Keratinocyte (primary cell): Measurements from ENCODE around the gene TMEM132A. TPM values are rescaled to one million over a fixed set of nuclear protein-coding genes. Genes with fewer than 3 reads are reported as not detected.

ENCODE experiments used
- DNase-seq: peaks from one replicate; pipeline ENCODE4 v3.0.0-alpha.2; 2011; ENCODE audit warnings: low read depth, missing footprints, low spot score
- FAIRE-seq: peaks from 2 replicates; lab custom pipeline; 2011; peaks lifted over from hg19 to GRCh38; lab: Jason Lieb, UNC
- H2AFZ ChIP-seq: 2 replicates; pipeline ENCODE4 v1.6.0; 2012; ENCODE audit warnings: low read length, control low read depth, inconsistent platforms; ENCODE audit not compliant: control insufficient read depth
- H3K27ac ChIP-seq: 2 replicates; pipeline ENCODE4 v1.5.1; 2011; ENCODE audit warnings: low read length; ENCODE audit not compliant: control insufficient read depth, insufficient read depth
- H3K27me3 ChIP-seq: 3 replicates; pipeline ENCODE4 v1.6.0; 2011; ENCODE audit warnings: low read length; ENCODE audit not compliant: control insufficient read depth, insufficient read depth; ENCODE audit errors: extremely low read depth
- H3K36me3 ChIP-seq, 2 experiments: 2 replicates in 1 of 2; 3 replicates in 1 of 2; pipeline ENCODE4 v1.5.1; 2011; ENCODE audit warnings: low read length in 2 of 2, mild to moderate bottlenecking in 1 of 2; ENCODE audit not compliant: control insufficient read depth in 2 of 2, insufficient read depth in 2 of 2; ENCODE audit errors: extremely low read depth in 1 of 2
- H3K4me1 ChIP-seq: 3 replicates; pipeline ENCODE4 v1.5.1; 2011; ENCODE audit warnings: low read length; ENCODE audit not compliant: control insufficient read depth, insufficient read depth; ENCODE audit errors: extremely low read depth
- H3K4me2 ChIP-seq: 3 replicates; pipeline ENCODE4 v1.6.0; 2011; ENCODE audit warnings: low read depth, low read length; ENCODE audit not compliant: control insufficient read depth, insufficient read depth; ENCODE audit errors: extremely low read depth
- H3K4me3 ChIP-seq, 3 experiments: fragments of 200-600 bp in 1 of 3; sonication (generic) in 1 of 3; 2 replicates in 2 of 3; 3 replicates in 1 of 3; pipeline ENCODE4 v1.5.1; 2011 to 2016; ENCODE audit warnings: low read length in 3 of 3, mild to moderate bottlenecking in 3 of 3, control low read depth in 2 of 3, inconsistent platforms in 1 of 3, low read depth in 1 of 3, mixed read lengths in 1 of 3, mixed run types in 1 of 3, moderate library complexity in 1 of 3; ENCODE audit not compliant: control insufficient read depth in 2 of 3, insufficient read depth in 2 of 3; ENCODE audit errors: extremely low read depth in 1 of 3
- H3K79me2 ChIP-seq: 2 replicates; pipeline ENCODE4 v1.6.0; 2012; ENCODE audit warnings: low read length; ENCODE audit not compliant: control insufficient read depth, insufficient read depth
- H3K9ac ChIP-seq: 3 replicates; pipeline ENCODE4 v1.6.0; 2011; ENCODE audit warnings: low read length; ENCODE audit not compliant: control insufficient read depth, insufficient read depth; ENCODE audit errors: extremely low read depth
- H3K9me1 ChIP-seq: 3 replicates; pipeline ENCODE4 v1.6.0; 2011; ENCODE audit warnings: low read length; ENCODE audit not compliant: control insufficient read depth, insufficient read depth; ENCODE audit errors: extremely low read depth
- H3K9me3 ChIP-seq: 2 replicates; pipeline ENCODE4 v1.5.1; 2012; ENCODE audit warnings: low read depth, low read length; ENCODE audit not compliant: control insufficient read depth
- H4K20me1 ChIP-seq: 3 replicates; pipeline ENCODE4 v1.6.0; 2011; ENCODE audit warnings: low read length; ENCODE audit not compliant: control insufficient read depth, insufficient read depth; ENCODE audit errors: extremely low read depth
- CTCF ChIP-seq, 3 experiments: IDR thresholded peaks in 1 of 3; conservative IDR thresholded peaks in 1 of 3; optimal IDR thresholded peaks in 1 of 3; 2 replicates in 2 of 3; 3 replicates in 1 of 3; pipeline versions ENCODE3 to v1.5.1; 2011; ENCODE audit warnings: low read length in 3 of 3, mild to moderate bottlenecking in 3 of 3, moderate library complexity in 2 of 3, control low read depth in 1 of 3, inconsistent platforms in 1 of 3; ENCODE audit not compliant: insufficient read depth in 2 of 3; ENCODE audit errors: extremely low read depth in 1 of 3
- EZH2 ChIP-seq: IDR thresholded peaks from one replicate; pipeline ENCODE4 v1.6.1; 2012; ENCODE audit warnings: inconsistent platforms, mild to moderate bottlenecking, low read length, moderate library complexity
- dilution Hi-C: fragments of 300-500 bp; cut with MboI; formaldehyde crosslinking; loops from one replicate; pipeline ENCODE4 v1.7.0; 2020; ENCODE audit warnings: low sequenced_read_pairs; ENCODE audit not compliant: extremely low pct_ligation_motif_present
- polyA plus RNA-seq, 5 experiments: library from polyadenylated mRNA; depleted of rRNA in 3 of 5; stranded (reverse) in 3 of 5; stranded (forward) in 1 of 5; unstranded in 1 of 5; fragments of >200 nt; gene quantifications; 1 replicate in 1 of 5; 2 replicates in 3 of 5; 3 replicates in 1 of 5; pipeline versions ENCODE4 v1.2.1 to v1.2.3, GENCODE V29; 2011 to 2012; ENCODE audit warnings: missing spikeins in 2 of 5, low read depth in 1 of 5, low replicate concordance in 1 of 5

The TMEM132A gene
- polyA plus RNA-seq, 1 donor (not counting 4 experiments of a cell fraction or from before 2014, with no cell fraction given) = 16.6 TPM

GRCh38 chr11:60954421-60954820 is 30.2 kb downstream of the TMEM132A start:
- peaks cover 4% of the 10 kb centered on the region for H3K27me3 ChIP-seq
- dilution Hi-C loops = no loop called here
- peaks cover 5% of the 10 kb centered on the region for H3K4me1 ChIP-seq
- no peaks in the 10 kb centered on the region for H3K9me1 ChIP-seq
- H4K20me1 ChIP-seq = no peaks in the 10 kb centered on the region
- H3K27ac ChIP-seq = no peak overlapping the region
- no peaks in the 10 kb centered on the region for H3K36me3 ChIP-seq
- no peaks in the 10 kb centered on the region for H3K9me3 ChIP-seq
- no peak for FAIRE-seq
- TF ChIP-seq CTCF (optimal IDR thresholded peaks at IDR 0.05 in 1 of 3, IDR thresholded peaks at IDR 0.05 in 1 of 3, conservative IDR thresholded peaks at IDR 0.05 in 1 of 3; ENCODE audit: extremely low read depth in 1 of 3, insufficient read depth in 2 of 3, low read length in 3 of 3) = no peak
- TF ChIP-seq EZH2 = no peak
- no peak overlapping the region for H3K4me3 ChIP-seq
- no peak overlapping the region for H3K4me2 ChIP-seq
- H3K9ac ChIP-seq = no peak overlapping the region
- H2AFZ ChIP-seq = no peak overlapping the region
- no peaks in the 10 kb centered on the region for H3K79me2 ChIP-seq
- DNase-seq = no peak

- Histone ChIP-seq H3K4me1 (peaks cover 5% of the 10 kb centered on the region), H3K36me3 (no peaks in the 10 kb centered on the region), H3K9me3 (no peaks in the 10 kb centered on the region), H3K9ac (no peak overlapping the region), H3K27ac (no peak overlapping the region), H3K4me3 (no peak overlapping the region), H3K4me2 (no peak overlapping the region), H2AFZ (no peak overlapping the region), H3K79me2 (no peaks in the 10 kb centered on the region), H4K20me1 (no peaks in the 10 kb centered on the region), H3K27me3 (peaks cover 4% of the 10 kb centered on the region), H3K9me1 (no peaks in the 10 kb centered on the region)
- no peak for DNase-seq
- FAIRE-seq = no peak
- TF ChIP-seq CTCF (optimal IDR thresholded peaks at IDR 0.05 in 1 of 3, IDR thresholded peaks at IDR 0.05 in 1 of 3, conservative IDR thresholded peaks at IDR 0.05 in 1 of 3; ENCODE audit: extremely low read depth in 1 of 3, insufficient read depth in 2 of 3, low read length in 3 of 3) = no peak
- TF ChIP-seq EZH2 = no peak
- dilution Hi-C loops = no loop called here
These were observed 31.3 kb downstream of the TMEM132A start for GRCh38 chr11:60955571-60955970.
